ENCODE data around the gene NOXA1.
"Not testable (repeated sequence)": the region's sequence is repeated elsewhere in the genome, so short reads cannot be mapped to it uniquely, and the experiment has no call there.

The NOXA1 gene

GRCh38 chr9:137422604-137423513 is at the start of gene NOXA1, which contains the start of gene EXD3:
TSS of gene NOXA1 (plus strand) at chr9:137423393. CDS start at chr9:137423530, 137 bp downstream.
TSS of gene EXD3 (minus strand) at chr9:137423162. CDS start at chr9:137395357, 27,805 bp downstream.
- peak; percentile 92 for DNase-seq

- no peak for DNase-seq
Measured at GRCh38 chr9:137373611-137373980, 49.6 kb upstream of the NOXA1 start.

- no peak for DNase-seq
Measured at GRCh38 chr9:137374131-137374845, 48.9 kb upstream of the NOXA1 start.

GRCh38 chr9:137375321-137376058 is 47.7 kb upstream of the NOXA1 start:
- no peak for DNase-seq

GRCh38 chr9:137376386-137376785 is 46.8 kb upstream of the NOXA1 start:
- DNase-seq = no peak

- not testable (repeated sequence) for DNase-seq
Measured at GRCh38 chr9:137378688-137379410, 44.3 kb upstream of the NOXA1 start.

- DNase-seq = no peak
Measured at GRCh38 chr9:137379761-137380161, 43.4 kb upstream of the NOXA1 start.

- no peak for DNase-seq
Measured at GRCh38 chr9:137380171-137380570, 43.0 kb upstream of the NOXA1 start.

- no peak for DNase-seq
Measured at GRCh38 chr9:137380606-137381005, 42.6 kb upstream of the NOXA1 start.

- DNase-seq = no peak
Measured at GRCh38 chr9:137381501-137382443, 41.4 kb upstream of the NOXA1 start.

- no peak for DNase-seq
Measured at GRCh38 chr9:137382444-137383080, 40.6 kb upstream of the NOXA1 start.

GRCh38 chr9:137383081-137383783 is 40.0 kb upstream of the NOXA1 start:
- no peak for DNase-seq

- no peak for DNase-seq
Measured at GRCh38 chr9:137383784-137384756, 39.1 kb upstream of the NOXA1 start.

GRCh38 chr9:137385061-137385655 is 38.0 kb upstream of the NOXA1 start:
- DNase-seq = no peak

- not testable (repeated sequence) for DNase-seq
Measured at GRCh38 chr9:137386507-137387113, 36.6 kb upstream of the NOXA1 start.

GRCh38 chr9:137387114-137387890 is 35.9 kb upstream of the NOXA1 start:
- no peak for DNase-seq

- no peak for DNase-seq
Measured at GRCh38 chr9:137387891-137388560, 35.2 kb upstream of the NOXA1 start.

Data from CD4-positive, alpha-beta T cell treated with Interleukin-15 for 1 hour (primary cell).